Activated CD8-positive, alpha-beta memory T cell treated with anti-CD3 and anti-CD28 coated beads for 24 hours (primary cell): Measurements from ENCODE around the gene CHST7.
"Not testable (repeated sequence)": the region's sequence is repeated elsewhere in the genome, so short reads cannot be mapped to it uniquely, and the experiment has no call there.

Experiments
- DNase-seq: peaks from one replicate; pipeline ENCODE4 v3.0.0-alpha.2; 2020

The CHST7 gene

GRCh38 chrX:46573331-46573891 is at the start of gene CHST7:
TSS of gene CHST7 (plus strand) at chrX:46573765. CDS start at chrX:46573932, 167 bp downstream.
- DNase-seq: peak; percentile 75

DNA sequence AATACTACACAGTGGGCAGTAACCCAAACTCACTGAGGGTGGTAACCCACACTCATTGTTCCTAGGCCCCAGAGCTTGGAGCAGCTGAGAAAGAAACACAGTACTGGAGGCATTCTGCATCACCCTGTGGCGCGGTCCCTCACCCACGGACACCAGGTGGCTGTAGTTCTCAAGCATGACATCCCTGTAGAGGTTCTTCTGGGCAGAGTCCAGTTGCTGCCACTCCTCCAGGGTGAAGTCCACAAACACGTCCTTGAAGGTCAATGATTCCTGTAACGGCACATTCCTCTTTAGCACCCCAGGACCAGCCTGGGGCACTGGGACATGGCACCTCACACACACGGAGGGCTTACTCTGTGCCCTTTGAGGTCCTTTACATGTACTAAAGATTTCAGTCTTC is 44.9 kb upstream of the CHST7 start:
- not testable (repeated sequence) for DNase-seq

DNA sequence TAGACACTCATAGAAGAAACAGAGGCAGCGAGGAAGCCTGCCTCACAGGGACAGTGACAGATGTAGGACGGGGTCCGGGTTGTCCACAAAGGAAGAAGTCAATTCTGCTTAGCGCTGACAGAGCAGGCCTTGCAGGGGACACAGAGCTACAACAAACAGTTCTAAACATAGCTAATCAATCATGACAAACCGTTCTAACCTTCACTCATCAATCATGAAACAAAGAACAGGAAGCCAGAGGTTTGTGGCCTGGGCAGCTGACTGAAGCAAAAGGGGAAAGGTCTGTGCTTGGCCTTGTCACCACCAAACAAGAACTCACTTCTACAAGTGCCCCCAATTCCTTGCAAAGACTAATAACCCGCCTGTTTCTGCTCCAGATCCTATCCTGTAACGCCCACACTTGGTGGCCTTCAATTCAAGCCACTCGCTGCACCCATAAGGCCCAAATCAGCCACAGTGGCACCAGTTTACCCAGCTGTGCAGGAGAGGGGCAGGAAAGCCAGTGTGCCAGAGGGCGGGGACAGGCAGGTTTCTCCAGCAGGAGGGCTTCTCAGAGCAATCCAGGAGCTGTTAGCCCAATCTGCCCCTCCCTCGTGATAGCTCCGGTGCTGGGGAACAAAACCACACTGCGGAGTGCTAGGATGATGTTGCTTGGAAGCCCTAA is 43.7 kb upstream of the CHST7 start:
- not testable (repeated sequence) for DNase-seq

- not testable (repeated sequence) for DNase-seq
Observed at GRCh38 chrX:46530404-46530908, 43.1 kb upstream of the CHST7 start.

DNA sequence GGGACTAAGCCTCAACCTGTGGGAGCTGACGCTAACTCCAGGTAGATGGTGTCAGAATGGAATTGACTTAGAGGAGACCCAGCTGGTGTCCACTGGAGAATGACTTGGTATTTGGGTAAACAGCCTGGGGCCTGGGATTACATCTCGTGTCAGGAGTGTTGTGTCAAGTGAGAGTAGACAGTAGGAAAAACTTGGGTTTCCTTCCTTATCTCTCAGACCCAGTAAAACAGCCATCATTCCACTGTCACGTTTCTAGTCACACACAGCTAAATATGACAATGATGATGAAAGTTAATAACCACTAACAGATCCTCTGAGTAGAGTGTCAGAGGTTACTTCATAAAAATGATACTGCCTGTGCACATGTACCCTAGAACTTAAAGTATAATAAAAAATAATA is 42.1 kb upstream of the CHST7 start:
- no peak for DNase-seq

DNA sequence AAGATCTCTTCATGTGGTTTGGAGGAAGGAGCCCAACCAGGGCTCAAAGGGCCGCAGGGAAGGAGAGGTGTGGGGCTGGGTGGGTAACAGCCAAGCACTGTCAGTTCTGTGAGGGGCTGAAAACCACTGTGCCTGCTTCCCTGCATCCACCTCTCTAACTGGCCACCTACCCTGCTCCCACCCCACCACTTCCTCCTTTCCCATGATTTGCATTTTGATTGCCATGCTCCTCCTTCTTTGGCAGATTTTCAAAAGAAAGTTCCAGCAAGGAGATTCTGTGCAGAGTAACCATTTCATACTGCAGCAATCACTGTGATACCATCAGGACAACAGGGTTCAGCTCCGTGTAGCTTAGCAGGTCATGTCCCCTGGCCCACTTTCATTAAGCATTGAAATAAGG is 30.1 kb upstream of the CHST7 start:
- DNase-seq: no peak

GRCh38 chrX:46544527-46544926 is 29.0 kb upstream of the CHST7 start:
- not testable (repeated sequence) for DNase-seq

DNA sequence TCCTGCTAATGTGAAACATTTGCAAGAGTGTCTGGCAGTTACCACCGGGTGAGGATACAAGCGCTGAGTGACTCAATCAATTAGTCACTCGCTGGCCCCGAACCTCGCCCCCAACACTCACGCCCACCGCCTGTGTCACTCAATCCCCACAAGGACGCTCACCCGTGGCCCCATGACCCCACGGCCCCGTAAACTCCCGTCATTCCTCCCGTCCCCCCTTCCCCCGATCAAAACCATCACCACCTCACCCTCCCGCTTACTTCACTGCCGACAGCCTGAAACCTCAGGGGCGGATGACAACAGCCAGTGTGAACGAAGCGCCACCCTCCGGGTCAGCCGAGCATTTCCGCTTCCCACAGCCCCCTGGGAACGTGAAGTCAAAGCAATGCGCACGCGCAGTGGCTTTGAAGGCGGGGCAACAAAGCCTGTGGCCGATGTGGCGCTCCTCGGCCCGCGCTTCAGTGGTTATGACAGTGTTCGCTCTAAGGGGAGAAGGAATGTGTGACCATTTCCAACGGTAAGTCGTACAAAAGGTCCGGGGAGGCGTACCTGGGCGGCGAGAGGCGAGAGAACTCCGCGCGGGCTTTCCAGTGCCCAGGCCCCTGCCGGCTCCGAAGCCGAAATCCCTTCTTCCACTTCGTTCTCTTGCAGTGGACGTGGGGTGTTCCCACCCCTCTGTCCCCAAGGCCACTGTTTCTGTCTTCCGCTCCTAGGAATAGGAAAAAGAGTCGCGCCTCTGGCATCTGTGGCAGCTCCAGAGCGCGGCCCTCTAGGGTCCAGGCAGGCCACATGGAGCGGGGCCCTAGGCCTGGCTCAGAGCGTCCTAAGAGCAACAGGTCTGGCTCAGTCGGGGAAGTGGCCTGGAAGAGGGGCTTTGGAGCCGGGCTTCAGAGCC is 28.2 kb upstream of the CHST7 start, which contains the start of gene ZNF674:
Gene ZNF674, minus strand, starts transcription at position 311 of the 895 bp plus-strand sequence. CDS start 3,334 bp downstream, outside the sequence.
- peak; percentile 96 for DNase-seq

GRCh38 chrX:46547857-46548256 is 25.7 kb upstream of the CHST7 start:
- DNase-seq: no peak

- no peak for DNase-seq
Observed at GRCh38 chrX:46549914-46550313, 23.7 kb upstream of the CHST7 start.

- no peak for DNase-seq
Observed at GRCh38 chrX:46551494-46552128, 22.0 kb upstream of the CHST7 start.

DNA sequence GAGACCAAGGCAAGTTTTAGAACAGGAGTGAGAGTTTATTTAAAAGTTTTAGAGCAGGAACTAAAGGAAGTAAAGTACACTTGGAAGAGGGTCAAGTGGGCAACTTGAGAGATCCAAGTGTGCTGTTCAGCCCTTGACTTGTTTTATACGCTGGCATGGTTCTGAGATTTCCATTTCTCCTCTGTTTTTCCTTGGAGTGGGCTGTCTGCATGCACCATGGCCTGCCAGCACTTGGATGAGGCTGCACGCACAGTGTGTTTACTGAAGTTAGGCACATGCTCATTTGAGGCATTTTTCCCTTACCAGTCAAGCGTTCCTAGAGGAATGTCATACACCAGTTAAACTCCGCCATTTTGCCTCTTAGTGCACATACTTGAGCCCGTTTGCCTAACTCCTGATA is 19.6 kb upstream of the CHST7 start:
- DNase-seq: no peak

GRCh38 chrX:46554942-46555341 is 18.6 kb upstream of the CHST7 start:
- DNase-seq: no peak

GRCh38 chrX:46559062-46559461 is 14.5 kb upstream of the CHST7 start:
- DNase-seq: peak; percentile 19

DNA sequence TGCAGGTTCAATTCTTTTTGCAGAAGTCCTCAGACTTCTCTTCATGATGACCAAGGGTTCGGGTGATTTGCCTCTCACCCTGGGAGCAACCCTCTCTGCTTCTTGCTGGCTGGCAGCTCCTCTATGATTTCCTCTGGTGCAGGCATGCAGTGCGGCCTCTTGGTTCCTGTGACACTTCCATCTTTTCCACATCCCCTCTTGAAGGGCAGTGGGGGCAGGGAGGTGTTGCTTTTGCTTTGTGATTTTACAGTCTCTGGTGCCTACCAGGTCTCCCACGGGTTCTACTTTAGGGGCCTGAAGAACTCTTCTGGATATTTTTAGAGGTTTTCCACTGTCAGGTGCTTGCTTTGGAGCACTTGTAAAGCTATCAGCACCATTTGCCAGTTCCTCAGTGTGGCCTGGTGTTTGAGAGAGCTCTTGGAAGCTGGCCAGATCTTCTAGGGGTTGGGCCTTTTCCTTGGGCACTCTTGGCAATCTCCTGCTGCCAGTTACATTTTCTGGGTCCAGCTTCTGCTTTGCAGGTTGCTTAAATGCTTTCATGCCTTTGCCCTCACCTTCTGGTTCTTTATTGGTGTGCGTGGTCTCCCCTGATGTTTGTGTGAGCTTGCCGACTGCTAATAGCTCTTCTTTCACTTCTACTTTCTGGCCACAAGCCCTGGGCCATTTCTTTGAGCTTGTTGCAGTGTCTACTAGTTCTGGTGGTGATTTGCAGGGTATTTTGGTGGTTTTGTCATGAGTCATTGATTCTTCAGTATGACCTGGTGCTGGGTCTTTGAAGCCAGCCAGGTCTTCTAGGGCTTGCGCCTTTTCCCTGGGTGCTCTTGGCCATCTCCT is 11.5 kb upstream of the CHST7 start:
- peak; percentile 52 for DNase-seq

- no peak for DNase-seq
Observed at GRCh38 chrX:46567388-46567787, 6.2 kb upstream of the CHST7 start.

- peak; percentile 7 for DNase-seq
Observed at GRCh38 chrX:46569621-46570020, 3.9 kb upstream of the CHST7 start.

DNA sequence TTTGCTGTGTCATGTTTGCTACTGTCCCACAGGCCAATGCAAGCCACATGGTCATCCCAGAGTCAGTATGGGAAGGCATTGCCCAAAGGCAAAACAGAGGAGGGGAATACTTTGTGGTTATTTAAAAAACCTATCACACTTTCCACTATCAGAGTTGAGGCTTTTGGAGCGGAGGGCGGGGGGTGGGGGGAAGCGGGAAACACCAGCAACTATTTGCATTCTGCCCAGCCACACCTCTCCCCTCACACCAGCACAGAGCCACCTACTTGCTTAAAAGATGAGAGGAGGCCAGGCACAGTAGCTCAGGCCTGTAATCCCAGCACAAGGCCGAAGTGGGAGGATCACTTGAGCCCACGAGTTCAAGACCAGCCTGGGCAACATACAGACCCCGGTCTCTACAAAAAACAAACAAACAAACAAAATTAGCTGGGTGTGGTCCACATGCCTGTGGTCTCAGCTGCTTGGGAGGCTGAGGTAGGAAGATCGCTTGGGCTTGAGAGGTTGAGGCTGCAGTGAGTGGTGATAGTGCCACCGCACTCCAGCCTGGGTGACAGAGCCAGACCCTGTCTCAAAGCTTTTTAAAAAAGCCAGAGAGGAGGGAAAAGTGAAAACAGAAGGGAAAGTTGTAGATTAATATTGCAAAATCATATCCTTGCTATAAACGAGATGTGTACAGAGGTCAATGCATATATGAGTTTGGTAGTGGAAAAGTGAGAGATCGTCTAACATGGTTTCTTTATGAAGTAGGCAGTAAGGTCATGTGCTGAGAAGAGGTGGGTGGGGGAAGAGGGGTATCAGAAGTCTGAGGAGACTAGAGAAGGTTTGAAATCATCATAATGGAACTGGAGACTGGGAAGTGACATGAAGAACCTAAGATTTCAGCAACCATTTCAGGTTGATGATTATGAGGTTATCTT is 1.9 kb upstream of the CHST7 start:
- peak; percentile 46 for DNase-seq

DNA sequence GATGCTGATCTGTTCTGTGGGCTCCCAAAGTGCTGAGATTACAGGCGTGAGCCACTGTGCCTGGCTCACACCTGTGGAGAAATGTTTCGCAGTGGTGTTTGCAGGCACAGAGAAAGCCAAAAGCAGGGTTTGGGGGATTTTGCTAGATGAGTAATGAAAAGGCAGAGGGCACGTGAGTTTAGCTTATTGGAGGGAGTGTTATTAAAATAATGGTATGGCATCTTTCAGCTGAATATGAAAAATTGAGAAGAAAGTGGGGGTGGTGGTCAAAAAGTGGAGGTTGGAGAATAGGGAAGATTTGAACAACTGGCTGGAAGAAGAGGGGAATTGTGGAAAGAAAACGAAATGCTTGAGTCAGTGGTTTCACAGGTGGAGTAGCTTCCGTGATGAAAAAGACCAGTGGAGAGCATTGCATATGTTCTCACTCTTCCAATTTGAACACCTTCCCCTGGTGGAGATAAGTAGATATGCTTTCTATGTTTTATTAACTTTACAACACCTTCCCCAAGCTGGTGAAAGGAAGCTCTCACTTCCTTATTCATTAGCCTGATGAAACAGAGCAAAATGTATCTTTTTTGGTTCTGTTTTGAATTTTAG is 1.1 kb upstream of the CHST7 start:
- peak; percentile 57 for DNase-seq
